DOHH2 (cell line): Measurements from ENCODE around the gene SHROOM3.

Experiments
- CTCF ChIP-seq: fragments of 200-600 bp; sonication (generic); IDR thresholded peaks from one replicate; pipeline ENCODE4 v1.5.1; 2014; ENCODE audit warnings: antibody characterized with exemption, mild to moderate bottlenecking, low read depth, low read length; ENCODE audit not compliant: poor library complexity, severe bottlenecking
- EZH2phosphoT487 ChIP-seq: fragments of 200-600 bp; sonication (generic); IDR thresholded peaks from 2 replicates; pipeline ENCODE4 v1.6.1; 2017; ENCODE audit warnings: borderline replicate concordance, mild to moderate bottlenecking, antibody characterized with exemption, low read length, moderate library complexity, mixed read lengths

- TF ChIP-seq CTCF (no peak), EZH2phosphoT487 (no peak)
Measured at GRCh38 chr4:76787898-76788297, 352.9 kb downstream of the SHROOM3 start.
